BJ (cell line): ENCODE results near the gene FTL. TPM values are rescaled to one million over a fixed set of nuclear protein-coding genes. Genes with fewer than 3 reads are reported as not detected.
A peak's percentile ranks its signal among the peaks of the same experiment; 100 is the strongest.

Experiments
- CTCF ChIA-PET: fragments of 350-600 bp; formaldehyde crosslinking; extraction: SDS; loops from one replicate; lab custom pipeline; 2021; ENCODE audit warnings: antibody characterized with exemption, inconsistent platforms; lab: Yijun Ruan, JAX
- POLR2A ChIA-PET: fragments of 300-600 bp; sonication (Branson Sonifier 250); formaldehyde crosslinking; extraction: SDS; loops from one replicate; lab custom pipeline; 2021; ENCODE audit warnings: antibody characterized with exemption; lab: Charles Lee
- DNase-seq: peaks from one replicate; pipeline ENCODE4 v3.0.0-alpha.2; 2011; ENCODE audit warnings: low read depth
- H3K27me3 ChIP-seq: 2 replicates; pipeline ENCODE4 v1.6.0; 2011; ENCODE audit warnings: low read length; ENCODE audit not compliant: control insufficient read depth, insufficient read depth
- H3K36me3 ChIP-seq: 2 replicates; pipeline ENCODE4 v1.5.1; 2011; ENCODE audit warnings: low read length; ENCODE audit not compliant: control insufficient read depth, insufficient read depth
- H3K4me3 ChIP-seq: 2 replicates; pipeline ENCODE4 v1.5.1; 2011; ENCODE audit warnings: low read depth, mild to moderate bottlenecking, control low read depth, low read length
- polyA plus RNA-seq: library from polyadenylated mRNA; depleted of rRNA; stranded (reverse); fragments of >200 nt; gene quantifications from 2 replicates; pipeline ENCODE4 v1.2.3, GENCODE V29; 2011
- TF ChIP-seq, protein P1 (sequence below): IDR thresholded peaks from 2 replicates; pipeline ENCODE4 v1.5.1; 2011; ENCODE audit warnings: low read depth, mild to moderate bottlenecking, control low read depth, inconsistent platforms, low read length, moderate library complexity; ENCODE audit not compliant: insufficient read depth

FTL gene
- polyA plus RNA-seq, 1 experiment: 3,340 TPM

DNA sequence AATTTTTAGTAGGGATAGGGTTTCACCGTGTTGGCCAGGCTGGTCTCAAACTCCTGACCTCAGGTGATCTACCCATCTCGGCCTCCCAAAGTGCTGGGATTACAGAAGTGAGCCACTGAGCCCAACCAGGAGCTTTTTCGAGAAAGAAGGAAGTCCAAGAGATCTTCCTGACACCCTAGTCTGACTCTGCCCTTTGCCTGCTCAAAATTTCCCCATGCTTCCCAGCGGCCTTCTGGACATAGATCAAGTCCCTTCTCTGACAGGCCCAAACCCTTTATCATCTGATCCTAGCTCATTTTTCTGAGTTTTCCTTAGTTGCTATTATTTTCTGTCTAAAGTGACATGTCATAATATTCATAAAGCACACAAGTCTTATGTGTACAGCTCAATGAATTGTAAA, 12.0 kb upstream of the FTL start:
- peaks cover 6% of the 10 kb centered on the region; the same call in 1 of the 2 replicates for H3K36me3 ChIP-seq
- TF ChIP-seq, protein P1, sequence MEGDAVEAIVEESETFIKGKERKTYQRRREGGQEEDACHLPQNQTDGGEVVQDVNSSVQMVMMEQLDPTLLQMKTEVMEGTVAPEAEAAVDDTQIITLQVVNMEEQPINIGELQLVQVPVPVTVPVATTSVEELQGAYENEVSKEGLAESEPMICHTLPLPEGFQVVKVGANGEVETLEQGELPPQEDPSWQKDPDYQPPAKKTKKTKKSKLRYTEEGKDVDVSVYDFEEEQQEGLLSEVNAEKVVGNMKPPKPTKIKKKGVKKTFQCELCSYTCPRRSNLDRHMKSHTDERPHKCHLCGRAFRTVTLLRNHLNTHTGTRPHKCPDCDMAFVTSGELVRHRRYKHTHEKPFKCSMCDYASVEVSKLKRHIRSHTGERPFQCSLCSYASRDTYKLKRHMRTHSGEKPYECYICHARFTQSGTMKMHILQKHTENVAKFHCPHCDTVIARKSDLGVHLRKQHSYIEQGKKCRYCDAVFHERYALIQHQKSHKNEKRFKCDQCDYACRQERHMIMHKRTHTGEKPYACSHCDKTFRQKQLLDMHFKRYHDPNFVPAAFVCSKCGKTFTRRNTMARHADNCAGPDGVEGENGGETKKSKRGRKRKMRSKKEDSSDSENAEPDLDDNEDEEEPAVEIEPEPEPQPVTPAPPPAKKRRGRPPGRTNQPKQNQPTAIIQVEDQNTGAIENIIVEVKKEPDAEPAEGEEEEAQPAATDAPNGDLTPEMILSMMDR: no peak
- DNase-seq: no peak
- H3K27me3 ChIP-seq: no peaks in the 10 kb centered on the region
- no peak overlapping the region for H3K4me3 ChIP-seq
- ChIA-PET CTCF (no interaction called here), POLR2A (no interaction called here)

DNA sequence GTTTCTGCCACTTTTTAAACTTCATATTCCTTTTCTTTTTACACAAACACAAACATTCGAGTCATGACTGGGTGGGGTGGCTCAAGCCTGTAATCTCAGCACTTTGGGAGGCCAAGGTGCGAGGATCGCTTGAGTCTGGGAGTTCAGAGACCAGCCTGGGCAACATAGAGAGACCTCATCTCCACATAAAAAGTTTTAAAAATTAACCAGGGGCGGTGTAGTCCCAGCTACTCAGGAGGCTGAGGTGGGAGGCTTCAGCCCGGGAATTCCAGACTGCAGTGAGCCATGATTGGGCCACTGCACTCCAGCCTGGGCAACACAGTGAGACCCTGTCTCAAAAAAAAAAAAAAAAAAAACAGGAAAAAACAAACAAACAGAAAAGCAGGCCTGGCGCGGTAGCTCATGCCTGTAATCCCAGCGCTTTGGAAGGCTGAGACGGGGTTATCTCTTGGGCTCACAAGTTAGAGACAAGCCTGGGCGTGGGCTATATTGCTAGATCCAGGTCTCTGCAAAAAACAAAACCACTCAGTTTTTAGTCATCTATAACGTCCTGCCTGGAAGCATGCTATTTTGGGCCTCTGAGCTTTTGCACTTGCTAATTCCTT, 11.0 kb upstream of the FTL start:
- ChIA-PET POLR2A (interaction anchor here (0.6 kb wide), 2 partner anchors 73 to 82 kb away, joined by 3 to 13 read pairs; no protein-coding TSS in a partner anchor), CTCF (interaction anchor here (0.6 to 1.6 kb wide), 3 partner anchors 17 to 122 kb away, joined by 3 to 5 read pairs (median 3); no protein-coding TSS in a partner anchor)
- H3K4me3 ChIP-seq: peak overlapping the region; percentile 95
- H3K36me3 ChIP-seq: peaks cover 6% of the 10 kb centered on the region; the same call in 1 of the 2 replicates
- no peak for DNase-seq
- TF ChIP-seq, protein P1: no peak
- H3K27me3 ChIP-seq: no peaks in the 10 kb centered on the region

DNA sequence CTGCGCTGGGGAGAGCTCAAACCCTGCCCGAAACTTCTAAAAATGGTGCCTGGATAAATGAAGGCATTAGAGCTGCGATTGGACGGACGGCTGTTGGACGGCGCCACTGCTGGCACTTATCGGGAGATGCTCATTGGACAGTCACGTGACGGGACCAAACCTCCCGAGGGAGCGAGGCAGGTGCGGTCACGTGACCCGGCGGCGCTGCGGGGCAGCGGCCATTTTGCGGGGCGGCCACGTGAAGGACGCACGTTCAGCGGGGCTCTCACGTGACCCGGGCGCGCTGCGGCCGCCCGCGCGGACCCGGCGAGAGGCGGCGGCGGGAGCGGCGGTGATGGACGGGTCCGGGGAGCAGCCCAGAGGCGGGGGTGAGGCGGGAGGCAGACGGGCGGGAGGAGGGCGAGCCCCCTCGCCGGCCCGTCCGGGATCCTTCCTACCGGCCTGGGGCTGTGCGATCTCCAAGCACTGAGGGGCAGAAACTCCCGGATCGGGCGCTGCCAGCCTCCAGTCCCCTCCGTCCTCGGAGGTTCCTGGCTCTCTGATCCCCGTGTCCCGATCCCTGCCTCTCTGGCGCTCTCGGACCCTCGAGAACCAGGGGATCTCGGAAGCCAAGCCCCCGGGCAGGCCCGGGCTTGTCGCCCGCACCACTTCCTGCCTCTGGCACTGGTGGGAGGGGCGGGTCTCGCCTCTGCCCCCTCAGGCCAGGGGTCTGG, 10.4 kb upstream of the FTL start, which contains the start of gene BAX:
BAX (plus strand) TSS at position 281 of the 713 bp plus-strand sequence; CDS start at position 335, 54 bp downstream.
- TF ChIP-seq, protein P1: no peak
- peak; percentile 68 for DNase-seq
- ChIA-PET POLR2A (interaction anchor here (0.6 to 1.2 kb wide), 2 partner anchors 9 to 74 kb away, joined by 4 to 13 read pairs; no protein-coding TSS in a partner anchor), CTCF (interaction anchor here (0.9 to 1.6 kb wide), 2 partner anchors 16 to 112 kb away, joined by 3 to 5 read pairs; no protein-coding TSS in a partner anchor)
- no peaks in the 10 kb centered on the region for H3K27me3 ChIP-seq
- H3K36me3 ChIP-seq: peaks cover 6% of the 10 kb centered on the region; the same call in 1 of the 2 replicates
- peak within 1 kb of the TSS; percentile 95 for H3K4me3 ChIP-seq

DNA sequence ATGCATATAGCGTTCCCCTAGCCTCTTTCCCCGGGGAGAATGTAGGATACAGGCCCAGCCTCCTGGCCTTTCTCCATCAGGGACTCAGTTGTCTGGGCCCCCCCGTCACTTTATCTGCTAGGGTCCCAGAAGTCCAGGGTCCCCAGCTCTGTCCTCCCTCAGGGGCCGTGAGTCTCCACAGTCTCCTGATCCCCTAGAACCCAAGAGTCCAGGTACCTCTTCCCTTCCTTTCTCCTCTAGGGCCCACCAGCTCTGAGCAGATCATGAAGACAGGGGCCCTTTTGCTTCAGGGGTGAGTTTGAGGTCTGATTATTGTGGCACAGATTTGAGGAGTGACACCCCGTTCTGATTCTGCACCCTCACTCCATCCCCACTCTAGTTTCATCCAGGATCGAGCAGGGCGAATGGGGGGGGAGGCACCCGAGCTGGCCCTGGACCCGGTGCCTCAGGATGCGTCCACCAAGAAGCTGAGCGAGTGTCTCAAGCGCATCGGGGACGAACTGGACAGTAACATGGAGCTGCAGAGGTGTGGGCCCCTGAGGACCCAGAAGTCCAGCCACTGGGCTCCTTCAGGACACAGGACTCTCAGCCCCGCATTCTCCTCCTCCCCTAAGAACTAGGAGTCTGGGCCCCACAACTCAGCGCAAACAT, 9.7 kb upstream of the FTL start:
- POLR2A ChIA-PET: interaction anchor here (1.2 kb wide), 1 partner anchor 8 kb away, joined by 4 read pairs; no protein-coding TSS in a partner anchor
- CTCF ChIA-PET: interaction anchor here (1.6 kb wide), 1 partner anchor 113 kb away, joined by 3 read pairs; no protein-coding TSS in a partner anchor

More for the DNA sequence above, 9.7 kb upstream of the FTL start:
- TF ChIP-seq, protein P1: no peak
- Histone ChIP-seq H3K36me3 (peaks cover 7% of the 10 kb centered on the region; the same call in 1 of the 2 replicates), H3K4me3 (peak overlapping the region; percentile 95), H3K27me3 (no peaks in the 10 kb centered on the region)
- DNase-seq: no peak
